ENCODE data around the gene PTPN18.
A peak's percentile ranks its signal among the peaks of the same experiment; 100 is the strongest.

PTPN18 gene

DNA sequence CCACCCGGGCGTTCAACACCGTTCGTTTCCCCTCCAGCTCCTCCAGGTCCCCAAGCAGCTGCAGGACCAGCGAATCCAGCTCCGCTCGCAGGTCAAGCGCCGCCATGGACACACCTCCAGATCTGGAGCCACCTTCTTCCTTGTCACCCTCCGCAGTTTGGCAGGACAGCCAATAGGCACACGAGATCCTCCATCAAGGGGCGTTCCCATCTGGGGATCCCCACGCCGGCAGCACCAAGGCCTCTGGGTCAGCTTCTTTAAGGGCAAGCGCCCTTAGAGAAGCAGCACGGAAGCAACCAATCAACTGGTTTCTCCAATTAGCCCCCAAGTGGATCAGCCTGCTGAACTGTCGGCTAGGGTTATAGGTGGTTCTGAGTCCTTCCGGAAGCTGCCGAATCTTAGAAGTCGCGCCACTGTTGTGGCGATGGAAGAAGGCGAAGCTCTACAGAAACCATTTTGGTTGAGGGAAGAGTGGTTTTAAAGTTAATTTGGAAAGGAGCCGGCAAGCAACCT lies 13.8 kb upstream of the PTPN18 start:
- H3K4me3 ChIP-seq (ENCODE audit: low read depth, low read length): peak overlapping the region; percentile 67
- DNase-seq (ENCODE audit: low read depth): peak; percentile 88
- TF ChIP-seq CTCF (IDR thresholded peaks at IDR 0.05; ENCODE audit: low read depth, low read length, missing control alignments): no peak

DNA sequence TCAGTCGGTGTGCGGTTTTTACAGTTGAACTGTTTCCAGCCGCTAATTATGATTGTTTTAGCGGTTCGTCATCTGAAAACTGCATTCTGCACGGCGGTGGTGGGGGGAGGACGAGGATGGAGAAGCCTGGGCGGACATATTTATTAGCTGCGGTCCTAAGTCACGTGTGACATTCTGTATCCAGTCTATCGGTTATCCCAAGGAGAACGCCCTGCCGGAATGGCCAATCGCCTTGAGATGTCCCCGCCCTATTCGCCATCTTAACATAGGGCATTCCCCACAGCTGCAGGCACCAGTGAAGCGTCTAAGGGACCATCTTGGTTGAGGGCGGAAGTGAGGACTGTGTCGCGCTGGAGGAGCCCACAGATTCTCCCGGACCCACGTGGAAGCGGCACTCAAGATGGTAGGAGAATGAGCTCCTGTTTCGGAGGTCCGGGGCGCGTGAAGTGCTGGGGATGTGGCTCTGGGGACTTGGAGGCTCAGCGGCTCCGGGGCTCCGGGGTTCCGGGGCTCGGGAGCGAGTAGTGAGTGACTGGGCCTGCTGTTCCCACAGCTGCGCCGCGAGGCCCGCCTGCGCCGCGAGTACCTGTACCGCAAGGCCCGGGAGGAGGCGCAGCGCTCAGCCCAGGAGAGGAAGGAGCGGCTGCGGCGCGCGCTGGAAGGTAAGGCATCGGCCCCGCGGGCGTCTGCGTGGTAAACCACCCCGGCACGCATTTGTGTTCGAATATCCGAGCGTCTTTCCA lies 13.2 kb upstream of the PTPN18 start, which contains the start of gene IMP4:
Gene IMP4 (plus strand): TSS at position 365 of the 743 bp plus-strand sequence. CDS start 36 bp downstream, at position 401.
- no peak for TF ChIP-seq CTCF (IDR thresholded peaks at IDR 0.05; ENCODE audit: low read depth, low read length, missing control alignments)
- H3K4me3 ChIP-seq (ENCODE audit: low read depth, low read length): peak within 1 kb of the TSS; percentile 67
- DNase-seq (ENCODE audit: low read depth): peak; percentile 99

DNA sequence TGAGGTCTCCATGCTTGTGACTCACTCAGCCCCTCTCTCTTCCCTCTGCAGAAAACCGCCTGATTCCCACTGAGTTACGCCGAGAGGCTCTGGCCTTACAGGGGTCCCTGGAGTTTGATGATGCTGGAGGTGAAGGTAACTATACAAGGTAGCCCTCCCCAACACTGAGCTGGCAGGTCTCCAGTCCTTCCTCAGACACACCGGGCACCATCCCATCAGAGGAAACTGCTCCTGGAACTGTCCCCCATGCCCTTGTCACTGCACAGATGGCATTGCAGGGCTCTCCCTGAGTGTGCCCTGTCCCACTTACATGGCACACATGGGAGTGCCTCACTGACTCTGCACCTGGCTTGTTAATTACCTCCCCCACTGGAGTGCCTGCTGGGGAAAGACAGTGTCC lies 11.3 kb upstream of the PTPN18 start:
- DNase-seq (ENCODE audit: low read depth): no peak
- H3K4me3 ChIP-seq (ENCODE audit: low read depth, low read length): no peak overlapping the region
- no peak for TF ChIP-seq CTCF (IDR thresholded peaks at IDR 0.05; ENCODE audit: low read depth, low read length, missing control alignments)

DNA sequence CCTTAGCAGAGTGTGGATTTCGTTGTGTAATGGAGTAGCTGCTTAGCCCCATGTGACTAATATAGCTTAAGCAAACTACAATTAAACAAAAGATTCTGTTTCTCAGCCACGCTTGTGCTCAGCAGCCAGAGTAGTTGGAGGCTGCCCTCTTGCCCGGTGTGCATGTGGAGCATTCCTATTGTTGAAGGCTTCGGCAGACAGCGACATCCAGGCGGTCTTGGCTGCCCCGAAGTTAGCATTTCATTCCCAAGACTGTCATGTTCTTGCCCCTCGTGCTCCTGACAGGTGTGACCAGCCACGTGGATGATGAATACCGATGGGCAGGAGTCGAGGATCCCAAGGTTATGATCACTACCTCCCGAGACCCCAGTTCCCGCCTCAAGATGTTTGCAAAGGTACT lies 10.8 kb upstream of the PTPN18 start:
- no peak for TF ChIP-seq CTCF (IDR thresholded peaks at IDR 0.05; ENCODE audit: low read depth, low read length, missing control alignments)
- no peak overlapping the region for H3K4me3 ChIP-seq (ENCODE audit: low read depth, low read length)
- DNase-seq (ENCODE audit: low read depth): no peak

GRCh38 chr2:130345611-130346010 lies 10.2 kb upstream of the PTPN18 start:
- no peak overlapping the region for H3K4me3 ChIP-seq (ENCODE audit: low read depth, low read length)
- no peak for TF ChIP-seq CTCF (IDR thresholded peaks at IDR 0.05; ENCODE audit: low read depth, low read length, missing control alignments)
- DNase-seq (ENCODE audit: low read depth): no peak

DNA sequence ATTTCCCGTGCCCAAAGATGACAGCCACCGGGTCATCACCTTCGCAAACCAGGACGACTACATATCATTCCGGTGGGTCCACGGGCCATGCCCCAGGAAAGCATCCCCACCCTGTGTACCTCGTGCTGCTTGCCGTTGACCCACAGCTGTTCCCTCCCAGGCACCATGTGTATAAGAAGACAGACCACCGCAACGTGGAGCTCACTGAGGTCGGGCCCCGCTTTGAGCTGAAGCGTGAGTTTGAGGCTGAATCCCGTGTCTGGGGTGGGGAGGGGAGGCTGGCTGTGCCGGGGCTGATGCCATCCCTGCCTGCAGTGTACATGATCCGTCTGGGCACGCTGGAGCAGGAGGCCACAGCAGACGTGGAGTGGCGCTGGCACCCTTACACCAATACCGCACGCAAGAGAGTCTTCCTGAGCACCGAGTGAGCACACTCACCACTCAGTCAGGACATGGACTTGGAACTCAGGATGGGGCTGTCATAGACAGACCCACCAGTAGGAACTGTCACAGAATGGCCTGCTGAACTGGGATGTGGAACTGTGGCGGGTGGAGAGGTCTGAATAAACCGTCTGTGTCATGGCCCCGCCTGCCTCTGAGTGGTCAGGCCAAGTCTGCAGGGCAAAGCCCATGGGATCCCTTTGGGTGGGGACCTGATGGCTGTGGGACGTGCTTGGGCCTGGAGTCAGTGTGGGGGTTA lies 9.7 kb upstream of the PTPN18 start:
- TF ChIP-seq CTCF (IDR thresholded peaks at IDR 0.05; ENCODE audit: low read depth, low read length, missing control alignments): no peak
- no peak for DNase-seq (ENCODE audit: low read depth)
- no peak overlapping the region for H3K4me3 ChIP-seq (ENCODE audit: low read depth, low read length)

Data from GM12864 (cell line).